Activated CD8-positive, alpha-beta T cell treated with anti-CD3 and anti-CD28 coated beads for 36 hours (primary cell): ENCODE data around the gene TFB1M. TPM values are rescaled to one million over a fixed set of nuclear protein-coding genes. Genes with fewer than 3 reads are reported as not detected.
"Not testable (repeated sequence)": the region's sequence is repeated elsewhere in the genome, so short reads cannot be mapped to it uniquely, and the experiment has no call there.

Experiments used
- ATAC-seq: fragments of 200-7000 bp; cut with Tn5 transposase; one replicate; pipeline ENCODE4 v1.10.0; 2021; ENCODE audit warnings: mild to moderate bottlenecking, moderate library complexity
- CTCF ChIA-PET: fragments of 350-600 bp; sonication (Branson Sonifier 250); formaldehyde crosslinking; loops from one replicate; lab custom pipeline; 2021; ENCODE audit warnings: antibody characterized with exemption; lab: Charles Lee
- POLR2A ChIA-PET: fragments of 350-600 bp; sonication (Branson Sonifier 250); formaldehyde crosslinking; loops from one replicate; lab custom pipeline; 2021; ENCODE audit warnings: antibody characterized with exemption; lab: Charles Lee
- DNase-seq: peaks from one replicate; pipeline ENCODE4 v3.0.0-alpha.2; 2020
- H3K27ac Mint-ChIP-seq: one replicate; pipeline ENCODE4 v1.8.0; 2021; ENCODE audit warnings: mild to moderate bottlenecking, mixed read lengths
- H3K27me3 Mint-ChIP-seq: one replicate; pipeline ENCODE4 v1.8.0; 2021; ENCODE audit warnings: mixed read lengths
- H3K36me3 Mint-ChIP-seq: one replicate; pipeline ENCODE4 v1.8.0; 2021; ENCODE audit warnings: low read depth, mixed read lengths
- H3K4me1 Mint-ChIP-seq: one replicate; pipeline ENCODE4 v1.8.0; 2021; ENCODE audit warnings: low read depth, mixed read lengths
- H3K4me3 Mint-ChIP-seq: one replicate; pipeline ENCODE4 v1.8.0; 2021; ENCODE audit warnings: mild to moderate bottlenecking, moderate library complexity, mixed read lengths
- H3K9me3 Mint-ChIP-seq: one replicate; pipeline ENCODE4 v1.8.0; 2021; ENCODE audit warnings: mixed read lengths
- intact Hi-C: fragments of 100-400 bp; cut with micrococcal nuclease; formaldehyde crosslinking; loops from one replicate; pipeline ENCODE4 v1.10.0; 2022
- total RNA-seq, 2 experiments: library from RNA; stranded (reverse); gene quantifications; one replicate each; pipeline ENCODE4 v1.2.3, GENCODE V29; 2021
- TF ChIP-seq, protein P1 (sequence below): fragments of 200-600 bp; IDR thresholded peaks from one replicate; pipeline ENCODE4 v1.8.0; 2022; ENCODE audit warnings: antibody characterized with exemption, mild to moderate bottlenecking

The TFB1M gene
- total RNA-seq, 2 experiments from 2014 or later, result 70.9 to 76.6 TPM

DNA sequence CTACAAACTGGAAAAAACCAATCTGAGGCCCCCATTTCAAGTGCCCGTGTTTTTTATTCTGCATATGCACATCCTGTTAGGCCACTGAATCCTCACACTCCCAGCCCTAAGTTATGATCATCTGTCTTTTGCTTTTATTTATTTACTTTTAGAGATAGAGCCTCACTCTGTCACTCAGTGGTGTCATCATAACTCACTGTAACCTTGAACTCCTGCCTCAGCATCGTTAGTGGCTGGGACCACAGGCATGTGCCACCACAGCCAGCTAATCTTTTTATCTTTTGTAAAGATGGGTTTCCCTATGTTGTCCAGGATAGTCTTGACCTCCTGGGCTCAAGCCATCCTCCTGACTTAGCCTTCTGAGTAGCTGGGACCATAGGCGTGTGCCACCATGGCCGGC, 80.1 kb downstream of the TFB1M start:
- Mint-ChIP-seq H3K27ac (no peak overlapping the region), H3K36me3 (peaks cover 4% of the 10 kb centered on the region), H3K4me1 (no peaks in the 10 kb centered on the region), H3K27me3 (peaks cover 4% of the 10 kb centered on the region), H3K4me3 (no peak overlapping the region), H3K9me3 (peaks cover 7% of the 10 kb centered on the region)
- intact Hi-C loops, result no loop called here
- DNase-seq (no peak), ATAC-seq (no peak)
- ChIA-PET CTCF (interaction anchor here (0.8 to 1.7 kb wide), 2 partner anchors 15 to 306 kb away, joined by 3 to 4 read pairs; no protein-coding TSS in a partner anchor), POLR2A (no interaction called here)
- TF ChIP-seq, protein P1, sequence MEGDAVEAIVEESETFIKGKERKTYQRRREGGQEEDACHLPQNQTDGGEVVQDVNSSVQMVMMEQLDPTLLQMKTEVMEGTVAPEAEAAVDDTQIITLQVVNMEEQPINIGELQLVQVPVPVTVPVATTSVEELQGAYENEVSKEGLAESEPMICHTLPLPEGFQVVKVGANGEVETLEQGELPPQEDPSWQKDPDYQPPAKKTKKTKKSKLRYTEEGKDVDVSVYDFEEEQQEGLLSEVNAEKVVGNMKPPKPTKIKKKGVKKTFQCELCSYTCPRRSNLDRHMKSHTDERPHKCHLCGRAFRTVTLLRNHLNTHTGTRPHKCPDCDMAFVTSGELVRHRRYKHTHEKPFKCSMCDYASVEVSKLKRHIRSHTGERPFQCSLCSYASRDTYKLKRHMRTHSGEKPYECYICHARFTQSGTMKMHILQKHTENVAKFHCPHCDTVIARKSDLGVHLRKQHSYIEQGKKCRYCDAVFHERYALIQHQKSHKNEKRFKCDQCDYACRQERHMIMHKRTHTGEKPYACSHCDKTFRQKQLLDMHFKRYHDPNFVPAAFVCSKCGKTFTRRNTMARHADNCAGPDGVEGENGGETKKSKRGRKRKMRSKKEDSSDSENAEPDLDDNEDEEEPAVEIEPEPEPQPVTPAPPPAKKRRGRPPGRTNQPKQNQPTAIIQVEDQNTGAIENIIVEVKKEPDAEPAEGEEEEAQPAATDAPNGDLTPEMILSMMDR, result no peak

GRCh38 chr6:155232848-155233247, 81.4 kb downstream of the TFB1M start:
- TF ChIP-seq, protein P1, result no peak
- H3K27ac Mint-ChIP-seq, result no peak overlapping the region
- peaks cover 5% of the 10 kb centered on the region for H3K9me3 Mint-ChIP-seq
- H3K4me3 Mint-ChIP-seq, result no peak overlapping the region
- no peaks in the 10 kb centered on the region for H3K27me3 Mint-ChIP-seq
- ATAC-seq (no peak), DNase-seq (no peak)
- no peaks in the 10 kb centered on the region for H3K4me1 Mint-ChIP-seq
- H3K36me3 Mint-ChIP-seq, result no peaks in the 10 kb centered on the region
- ChIA-PET CTCF (interaction anchor here (1.7 kb wide), 1 partner anchor 305 kb away, joined by 4 read pairs; no protein-coding TSS in a partner anchor), POLR2A (no interaction called here)
- intact Hi-C loops, result no loop called here

GRCh38 chr6:155230975-155231374, 83.3 kb downstream of the TFB1M start:
- DNase-seq, intact Hi-C loops, CTCF ChIA-PET, H3K4me1 Mint-ChIP-seq, H3K27me3 Mint-ChIP-seq, H3K4me3 Mint-ChIP-seq, H3K9me3 Mint-ChIP-seq, H3K27ac Mint-ChIP-seq, H3K36me3 Mint-ChIP-seq, ATAC-seq: not testable (repeated sequence)
- POLR2A ChIA-PET, result interaction anchor here (0.5 kb wide), 1 partner anchor 742 kb away, joined by 3 read pairs; no protein-coding TSS in a partner anchor

DNA sequence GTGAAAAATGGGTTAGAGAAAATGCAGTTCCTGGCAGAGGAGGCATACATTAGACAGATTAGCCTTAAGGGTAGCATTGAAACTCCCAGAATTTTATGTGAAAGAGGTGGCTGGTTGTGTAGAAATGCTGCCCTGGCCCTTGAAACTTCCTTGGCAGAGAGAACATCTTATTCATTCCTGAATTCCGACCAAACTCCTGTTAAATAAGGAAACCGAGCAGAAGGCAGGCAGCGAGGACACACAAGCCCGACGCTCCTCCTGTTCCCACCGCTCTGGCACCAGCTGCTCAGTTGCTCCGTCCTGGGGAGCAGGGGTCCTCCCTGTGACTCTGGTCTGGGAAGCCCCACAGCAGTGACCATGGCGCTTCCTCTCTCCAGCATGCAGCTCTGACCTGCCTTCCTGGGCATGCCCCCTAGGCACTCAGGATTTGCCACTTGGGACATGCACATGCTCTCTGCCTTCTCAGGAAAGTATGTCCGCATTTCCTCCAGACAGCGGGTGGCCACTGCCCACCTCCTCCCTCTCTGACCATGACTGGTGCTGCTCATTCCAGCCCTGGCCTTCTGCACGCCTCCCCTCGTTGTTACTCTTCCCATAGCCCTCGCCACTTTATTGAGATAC, 85.6 kb downstream of the TFB1M start:
- ATAC-seq (no peak), DNase-seq (no peak)
- no peak overlapping the region for H3K27ac Mint-ChIP-seq
- no peaks in the 10 kb centered on the region for H3K36me3 Mint-ChIP-seq
- peaks cover 12% of the 10 kb centered on the region for H3K4me1 Mint-ChIP-seq
- ChIA-PET CTCF (no interaction called here), POLR2A (interaction anchor here (1.0 to 1.1 kb wide), 2 partner anchors 11 to 31 kb away, joined by 3 to 4 read pairs; no protein-coding TSS in a partner anchor)
- peaks cover 2% of the 10 kb centered on the region for H3K27me3 Mint-ChIP-seq
- TF ChIP-seq, protein P1, result no peak
- H3K9me3 Mint-ChIP-seq, result peaks cover 5% of the 10 kb centered on the region
- intact Hi-C loops, result no loop called here
- no peak overlapping the region for H3K4me3 Mint-ChIP-seq

GRCh38 chr6:155227046-155227445, 87.2 kb downstream of the TFB1M start:
- POLR2A ChIA-PET, result no interaction called here
- H3K27ac Mint-ChIP-seq, result no peak overlapping the region

More at GRCh38 chr6:155227046-155227445, 87.2 kb downstream of the TFB1M start:
- Mint-ChIP-seq H3K4me1 (peaks cover 18% of the 10 kb centered on the region), H3K9me3 (peaks cover 5% of the 10 kb centered on the region), H3K4me3 (no peak overlapping the region), H3K36me3 (no peaks in the 10 kb centered on the region), H3K27me3 (peaks cover 2% of the 10 kb centered on the region)
- TF ChIP-seq, protein P1, result no peak
- intact Hi-C loops, result no loop called here
- no peak for ATAC-seq
- CTCF ChIA-PET, result interaction anchor here (1.0 to 1.4 kb wide), 2 partner anchors 15 to 21 kb away, joined by 3 read pairs; no protein-coding TSS in a partner anchor
- DNase-seq, result no peak
